Astrocyte (in vitro differentiated cells and primary cell): ENCODE data around the gene MTHFS. TPM values are rescaled to one million over a fixed set of nuclear protein-coding genes. Genes with fewer than 3 reads are reported as not detected.

Source experiments
- DNase-seq: peaks from one replicate; pipeline ENCODE4 v3.0.0-alpha.2; 2010; ENCODE audit warnings: low read depth
- FAIRE-seq: peaks from 2 replicates; lab custom pipeline; 2011; peaks lifted over from hg19 to GRCh38; lab: Jason Lieb, UNC
- H2AFZ ChIP-seq: 2 replicates; pipeline ENCODE4 v1.6.0; 2012; ENCODE audit warnings: low read depth, low read length, inconsistent platforms
- H3K27ac ChIP-seq: 2 replicates; pipeline ENCODE4 v1.5.1; 2011; ENCODE audit warnings: low read depth, low read length, inconsistent platforms
- H3K27me3 ChIP-seq: 2 replicates; pipeline ENCODE4 v1.6.0; 2011; ENCODE audit warnings: low read length, inconsistent platforms; ENCODE audit not compliant: insufficient read depth
- H3K36me3 ChIP-seq: 2 replicates; pipeline ENCODE4 v1.5.1; 2011; ENCODE audit warnings: low read length, inconsistent platforms; ENCODE audit not compliant: insufficient read depth
- H3K4me1 ChIP-seq: 2 replicates; pipeline ENCODE4 v1.5.1; 2011; ENCODE audit warnings: low read length, inconsistent platforms; ENCODE audit not compliant: insufficient read depth
- H3K4me2 ChIP-seq: 2 replicates; pipeline ENCODE4 v1.6.0; 2012; ENCODE audit warnings: low read length, inconsistent platforms
- H3K4me3 ChIP-seq: 2 replicates; pipeline ENCODE4 v1.5.1; 2011; ENCODE audit warnings: low read depth, mild to moderate bottlenecking, low read length, inconsistent platforms; ENCODE audit not compliant: insufficient read depth
- H3K79me2 ChIP-seq: 2 replicates; pipeline ENCODE4 v1.6.0; 2012; ENCODE audit warnings: mild to moderate bottlenecking, low read length, inconsistent platforms; ENCODE audit not compliant: insufficient read depth
- H3K9ac ChIP-seq: 2 replicates; pipeline ENCODE4 v1.6.0; 2012; ENCODE audit warnings: mild to moderate bottlenecking, low read length, inconsistent platforms
- H3K9me3 ChIP-seq: 2 replicates; pipeline ENCODE4 v1.5.1; 2012; ENCODE audit warnings: low read depth, mild to moderate bottlenecking, low read length, inconsistent platforms; ENCODE audit not compliant: insufficient read depth
- H4K20me1 ChIP-seq: 2 replicates; pipeline ENCODE4 v1.6.0; 2012; ENCODE audit warnings: low read length, inconsistent platforms; ENCODE audit not compliant: insufficient read depth
- H3K27ac Mint-ChIP-seq: one replicate; pipeline ENCODE4 v1.8.0; 2021; ENCODE audit warnings: mild to moderate bottlenecking, mixed read lengths; ENCODE audit not compliant: unreplicated experiment
- H3K27me3 Mint-ChIP-seq: one replicate; pipeline ENCODE4 v1.8.0; 2021; ENCODE audit warnings: low read depth, mixed read lengths; ENCODE audit not compliant: unreplicated experiment
- H3K36me3 Mint-ChIP-seq: one replicate; pipeline ENCODE4 v1.8.0; 2021; ENCODE audit warnings: low read depth, mixed read lengths; ENCODE audit not compliant: unreplicated experiment
- H3K4me1 Mint-ChIP-seq: one replicate; pipeline ENCODE4 v1.8.0; 2021; ENCODE audit warnings: low read depth, mixed read lengths; ENCODE audit not compliant: unreplicated experiment
- H3K4me3 Mint-ChIP-seq: one replicate; pipeline ENCODE4 v1.8.0; 2021; ENCODE audit warnings: mild to moderate bottlenecking, moderate library complexity, mixed read lengths; ENCODE audit not compliant: unreplicated experiment
- H3K9me3 Mint-ChIP-seq: one replicate; pipeline ENCODE4 v1.8.0; 2021; ENCODE audit warnings: mild to moderate bottlenecking, mixed read lengths; ENCODE audit not compliant: unreplicated experiment
- EZH2 ChIP-seq: IDR thresholded peaks from 2 replicates; pipeline ENCODE4 v1.6.1; 2012; ENCODE audit warnings: mild to moderate bottlenecking, low read length, inconsistent platforms; ENCODE audit not compliant: insufficient read depth
- total RNA-seq: library from RNA; stranded (reverse); gene quantifications from 2 replicates; pipeline ENCODE4 v1.2.1, GENCODE V29; 2021
- TF ChIP-seq, protein P1 (sequence below): IDR thresholded peaks from 2 replicates; pipeline ENCODE4 v1.5.1; 2011; ENCODE audit warnings: low read depth, mild to moderate bottlenecking, inconsistent platforms, low read length, moderate library complexity; ENCODE audit not compliant: insufficient read depth

MTHFS gene
- total RNA-seq, 1 donor from 2014 or later = 20.0 TPM

DNA sequence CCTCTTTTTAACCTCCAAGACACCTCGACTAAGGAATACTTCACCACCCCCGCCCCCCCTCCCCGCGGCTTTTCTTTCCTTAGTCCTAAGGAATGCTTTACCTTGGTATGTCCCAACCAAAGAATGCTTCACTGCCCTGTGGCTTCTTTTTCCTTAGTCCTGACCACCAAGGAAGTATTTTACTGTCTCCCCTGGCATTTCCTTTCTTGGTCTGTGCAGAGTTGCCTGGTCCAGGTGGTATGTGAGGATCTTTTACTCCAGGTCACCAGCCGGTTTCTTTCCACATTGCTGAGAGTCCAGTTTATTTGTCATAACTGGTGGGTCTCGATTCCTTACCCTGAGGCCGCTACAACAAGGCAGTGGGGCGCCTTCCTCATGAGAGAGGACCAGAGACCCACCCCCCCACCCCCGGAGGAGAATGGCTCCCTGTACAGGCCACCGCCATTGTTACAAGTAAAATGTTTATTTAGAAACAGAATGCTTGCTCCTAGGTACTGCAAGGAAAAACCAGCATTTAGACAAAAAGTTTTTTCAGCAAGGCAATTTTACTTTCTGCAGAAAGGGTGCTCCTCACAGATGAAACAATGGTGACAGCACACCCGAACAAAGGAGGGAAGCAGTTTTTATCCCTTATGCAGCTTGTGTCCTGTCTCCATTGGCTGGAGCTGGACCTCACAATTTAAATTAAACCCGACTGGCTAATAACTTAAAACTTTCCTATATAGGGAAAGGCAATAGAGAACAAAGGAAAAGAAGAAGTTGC, 23.1 kb upstream of the MTHFS start:
- FAIRE-seq = no peak
- peaks cover 5% of the 10 kb centered on the region for H3K4me1 ChIP-seq
- H2AFZ ChIP-seq = no peak overlapping the region
- H3K4me2 ChIP-seq = no peak overlapping the region
- peaks cover 28% of the 10 kb centered on the region for H3K79me2 ChIP-seq
- H3K27ac ChIP-seq = no peak overlapping the region
- Mint-ChIP-seq H3K27me3 (no peaks in the 10 kb centered on the region), H3K27ac (peak overlapping the region; percentile 66), H3K36me3 (peaks cover 57% of the 10 kb centered on the region), H3K4me3 (peak overlapping the region; percentile 40), H3K9me3 (peaks cover 53% of the 10 kb centered on the region), H3K4me1 (peaks cover 7% of the 10 kb centered on the region)
- H4K20me1 ChIP-seq = peaks cover 10% of the 10 kb centered on the region
- TF ChIP-seq EZH2 = no peak
- TF ChIP-seq, protein P1, sequence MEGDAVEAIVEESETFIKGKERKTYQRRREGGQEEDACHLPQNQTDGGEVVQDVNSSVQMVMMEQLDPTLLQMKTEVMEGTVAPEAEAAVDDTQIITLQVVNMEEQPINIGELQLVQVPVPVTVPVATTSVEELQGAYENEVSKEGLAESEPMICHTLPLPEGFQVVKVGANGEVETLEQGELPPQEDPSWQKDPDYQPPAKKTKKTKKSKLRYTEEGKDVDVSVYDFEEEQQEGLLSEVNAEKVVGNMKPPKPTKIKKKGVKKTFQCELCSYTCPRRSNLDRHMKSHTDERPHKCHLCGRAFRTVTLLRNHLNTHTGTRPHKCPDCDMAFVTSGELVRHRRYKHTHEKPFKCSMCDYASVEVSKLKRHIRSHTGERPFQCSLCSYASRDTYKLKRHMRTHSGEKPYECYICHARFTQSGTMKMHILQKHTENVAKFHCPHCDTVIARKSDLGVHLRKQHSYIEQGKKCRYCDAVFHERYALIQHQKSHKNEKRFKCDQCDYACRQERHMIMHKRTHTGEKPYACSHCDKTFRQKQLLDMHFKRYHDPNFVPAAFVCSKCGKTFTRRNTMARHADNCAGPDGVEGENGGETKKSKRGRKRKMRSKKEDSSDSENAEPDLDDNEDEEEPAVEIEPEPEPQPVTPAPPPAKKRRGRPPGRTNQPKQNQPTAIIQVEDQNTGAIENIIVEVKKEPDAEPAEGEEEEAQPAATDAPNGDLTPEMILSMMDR = no peak
- peaks cover 29% of the 10 kb centered on the region for H3K9me3 ChIP-seq
- H3K4me3 ChIP-seq = no peak overlapping the region
- H3K36me3 ChIP-seq = peaks cover 2% of the 10 kb centered on the region
- no peak overlapping the region for H3K9ac ChIP-seq
- DNase-seq = no peak
- no peaks in the 10 kb centered on the region for H3K27me3 ChIP-seq

GRCh38 chr15:79919090-79919748, 22.4 kb upstream of the MTHFS start:
- Mint-ChIP-seq H3K27me3 (no peaks in the 10 kb centered on the region), H3K9me3 (peaks cover 53% of the 10 kb centered on the region), H3K27ac (peak overlapping the region; percentile 80), H3K36me3 (peaks cover 62% of the 10 kb centered on the region), H3K4me3 (peak overlapping the region; percentile 40), H3K4me1 (peaks cover 7% of the 10 kb centered on the region)
- Histone ChIP-seq H3K36me3 (peaks cover 2% of the 10 kb centered on the region), H3K4me2 (no peak overlapping the region), H3K79me2 (peaks cover 28% of the 10 kb centered on the region), H3K9me3 (peaks cover 29% of the 10 kb centered on the region), H3K27ac (no peak overlapping the region), H3K4me1 (peaks cover 5% of the 10 kb centered on the region), H3K4me3 (no peak overlapping the region), H3K27me3 (no peaks in the 10 kb centered on the region), H4K20me1 (peaks cover 10% of the 10 kb centered on the region), H2AFZ (no peak overlapping the region), H3K9ac (no peak overlapping the region)
- FAIRE-seq (no peak), DNase-seq (no peak)
- no peak for TF ChIP-seq EZH2
- TF ChIP-seq, protein P1 = no peak
